GM12878 (cell line): Measurements from ENCODE around the gene EIF6. TPM values are rescaled to one million over a fixed set of nuclear protein-coding genes. Genes with fewer than 3 reads are reported as not detected.

ENCODE experiments used
- ATAC-seq: fragments of 200-7000 bp; cut with Tn5 transposase; 3 replicates; pipeline ENCODE4 v1.9.1; 2020; ENCODE audit warnings: mild to moderate bottlenecking, moderate library complexity
- BruUV-seq: library from RNA; stranded (reverse); fragments of 400-500 nt; replicated peaks from 2 replicates; lab custom pipeline; 2021; lab: Mats Ljungman, UMichigan
- CTCF ChIA-PET: fragments of 300-600 bp; sonication (Branson Sonifier 250); formaldehyde crosslinking; extraction: SDS; loops from one replicate; lab custom pipeline; 2021; ENCODE audit warnings: inconsistent platforms; lab: Yijun Ruan, JAX
- POLR2A ChIA-PET: fragments of 350-600 bp; formaldehyde crosslinking; extraction: SDS; loops from one replicate; lab custom pipeline; 2021; ENCODE audit warnings: inconsistent platforms; lab: Charles Lee
- RAD21 ChIA-PET: fragments of 300-600 bp; sonication (Branson Sonifier 250); formaldehyde crosslinking; loops from one replicate; lab custom pipeline; 2023; ENCODE audit warnings: antibody characterized with exemption; ENCODE audit not compliant: unreplicated experiment; lab: Charles Lee
- SMC1A ChIA-PET: fragments of 300-600 bp; sonication (Branson Sonifier 250); formaldehyde crosslinking; loops from one replicate; lab custom pipeline; 2023; ENCODE audit not compliant: unreplicated experiment, uncharacterized antibody; lab: Charles Lee
- DNase-seq: peaks from one replicate; pipeline ENCODE4 v3.0.0-alpha.2; 2011; ENCODE audit warnings: low read depth, low spot score
- FAIRE-seq: peaks from 3 replicates; lab custom pipeline; 2011; peaks lifted over from hg19 to GRCh38; lab: Jason Lieb, UNC
- H2AFZ ChIP-seq: 2 replicates; pipeline ENCODE4 v1.6.0; 2011; ENCODE audit warnings: low read depth, low read length, control low read depth; ENCODE audit not compliant: control insufficient read depth
- H3K27ac ChIP-seq: 2 replicates; pipeline ENCODE4 v1.5.1; 2011; ENCODE audit warnings: control low read depth; ENCODE audit not compliant: control insufficient read depth, insufficient read depth
- H3K27me3 ChIP-seq, 2 experiments: replicated peaks in 1 of 2; 2 replicates each; pipeline versions ENCODE4 v1.6.0 to v1.6.1; 2011; ENCODE audit warnings: low read length in 1 of 2; ENCODE audit not compliant: control insufficient read depth in 2 of 2, insufficient read depth in 2 of 2
- H3K36me3 ChIP-seq, 2 experiments: 2 replicates each; pipeline ENCODE4 v1.5.1; 2011; ENCODE audit warnings: low read length in 1 of 2; ENCODE audit not compliant: control insufficient read depth in 2 of 2, insufficient read depth in 2 of 2
- H3K4me1 ChIP-seq: 2 replicates; pipeline ENCODE4 v1.6.1; 2011; ENCODE audit warnings: mild to moderate bottlenecking, low read length, moderate library complexity, mixed read lengths; ENCODE audit not compliant: control insufficient read depth, insufficient read depth
- H3K4me2 ChIP-seq: 2 replicates; pipeline ENCODE4 v1.6.0; 2011; ENCODE audit warnings: control low read depth; ENCODE audit not compliant: control insufficient read depth, insufficient read depth
- H3K4me3 ChIP-seq: fragments of 200-600 bp; sonication (generic); 2 replicates; pipeline ENCODE4 v1.5.1; 2016
- H3K79me2 ChIP-seq: 2 replicates; pipeline ENCODE4 v1.6.0; 2011; ENCODE audit warnings: low read length; ENCODE audit not compliant: control insufficient read depth, insufficient read depth
- H3K9ac ChIP-seq: 2 replicates; pipeline ENCODE4 v1.8.0; 2011; ENCODE audit warnings: low read length, control low read depth, mixed read lengths; ENCODE audit not compliant: control insufficient read depth, insufficient read depth
- H3K9me3 ChIP-seq: replicated peaks from 3 replicates; pipeline ENCODE4 v1.5.1; 2011; ENCODE audit warnings: mild to moderate bottlenecking, low read length; ENCODE audit not compliant: control insufficient read depth, insufficient read depth
- H4K20me1 ChIP-seq: 2 replicates; pipeline ENCODE4 v1.6.0; 2011; ENCODE audit not compliant: control insufficient read depth, insufficient read depth
- ELK1 ChIP-seq: IDR thresholded peaks from 2 replicates; pipeline ENCODE4 v1.6.1; 2012; ENCODE audit warnings: low read depth, low read length, improper control_type of control experiment
- PAX8 ChIP-seq: fragments of 450-650 bp; IDR thresholded peaks from 2 replicates; pipeline ENCODE4 v1.6.1; 2017; ENCODE audit warnings: mild to moderate bottlenecking, moderate library complexity
- POLR2AphosphoS5 ChIP-seq: IDR thresholded peaks from 2 replicates; pipeline ENCODE4 v1.6.1; 2011; ENCODE audit warnings: mild to moderate bottlenecking, low read length, inconsistent platforms
- RBBP5 ChIP-seq: fragments of 200-600 bp; sonication (generic); conservative IDR thresholded peaks from 2 replicates; pipeline ENCODE4 v1.6.1; 2016
- RUNX3 ChIP-seq: IDR thresholded peaks from 2 replicates; pipeline ENCODE4 v1.6.1; 2012; ENCODE audit warnings: low read length, inconsistent platforms
- SUZ12 ChIP-seq: fragments of 200-600 bp; sonication (generic); IDR thresholded peaks from one replicate; pipeline ENCODE4 v1.6.1; 2018; ENCODE audit warnings: antibody characterized with exemption, mild to moderate bottlenecking; ENCODE audit not compliant: unreplicated experiment
- WGBS: methylation state at CpG from one replicate; pipeline ENCODE4 v1.1.6; 2016; ENCODE audit warnings: low lambda C conversion rate; ENCODE audit not compliant: insufficient replicate concordance, insufficient coverage; ENCODE audit errors: missing lambda C conversion rate; 5-methylcytosine and 5-hydroxymethylcytosine counted together
- in situ Hi-C: fragments of 300-500 bp; cut with MboI; formaldehyde crosslinking; loops from 9 replicates; pipeline ENCODE4 v1.14.3; 2018; ENCODE audit warnings: mixed read lengths
- intact Hi-C: fragments of 100-400 bp; cut with micrococcal nuclease; formaldehyde crosslinking; loops from one replicate; pipeline ENCODE4 v1.14.2; 2022; ENCODE audit not compliant: unreplicated experiment
- polyA plus RNA-seq, 11 experiments: library from polyadenylated mRNA; depleted of rRNA in 4 of 11; unstranded in 6 of 11; stranded (reverse) in 5 of 11; fragments of >200 nt; fragmentation: Nextera tagmentation in 4 of 11; fragmentation: Illumina TruSeq in 1 of 11; extraction: Ambion mirVana in 4 of 11; extraction: Trizol in 1 of 11; gene quantifications; 1 replicate in 1 of 11; 2 replicates in 10 of 11; pipeline versions ENCODE4 v1.2.1 to v1.2.3, GENCODE V29; 2011 to 2016; ENCODE audit warnings: inconsistent platforms in 2 of 11, missing spikeins in 2 of 11, low read depth in 1 of 11
- total RNA-seq, 4 experiments: library from RNA; depleted of rRNA in 3 of 4; stranded (reverse); fragments of >200 nt in 3 of 4; fragmentation: Illumina TruSeq in 1 of 4; extraction: Trizol in 1 of 4; gene quantifications; 2 replicates each; pipeline versions ENCODE4 v1.2.1 to v1.2.3, GENCODE V29; 2013 to 2021

The EIF6 gene
- total and polyA plus RNA-seq, 10 of the 15 experiments (the other 5 are each of a cell fraction or from before 2014, with no cell fraction given) = 127 to 607 (median 197) TPM

GRCh38 chr20:35287509-35288324, 3.1 kb upstream of the EIF6 start (continued):
- TF ChIP-seq RBBP5 = no peak

- peaks cover 3% of the 10 kb centered on the region; the same call in 1 of the 2 replicates for H3K4me1 ChIP-seq
- BruUV-seq = no TSS peak
- no peak overlapping the region for H3K27ac ChIP-seq
- ATAC-seq (no peak), FAIRE-seq (no peak), DNase-seq (no peak)
- H3K4me3 ChIP-seq = no peak overlapping the region
- in situ Hi-C loops = no loop called here
- ChIA-PET RAD21 (no interaction called here), CTCF (interaction anchor here (1.3 kb wide), 1 partner anchor 10 kb away, joined by 4 read pairs; no protein-coding TSS in a partner anchor), POLR2A (interaction anchor here (0.7 kb wide), 1 partner anchor 15 kb away, joined by 4 read pairs; no protein-coding TSS in a partner anchor), SMC1A (no interaction called here)
- intact Hi-C loops = no loop called here
- no peak overlapping the region for H3K4me2 ChIP-seq
- no peak overlapping the region for H2AFZ ChIP-seq
- no peaks in the 10 kb centered on the region for H3K27me3 ChIP-seq
- H3K9ac ChIP-seq = no peak overlapping the region
- H3K36me3 ChIP-seq = no peaks in the 10 kb centered on the region; a peak in 1 of 4 replicates
- peaks cover 21% of the 10 kb centered on the region for H3K79me2 ChIP-seq
- 64% methylated on average over 16 of the region's 17 CpGs for WGBS
- H4K20me1 ChIP-seq = no peaks in the 10 kb centered on the region
- TF ChIP-seq RUNX3 = no peak
- no peak for TF ChIP-seq PAX8
- TF ChIP-seq POLR2AphosphoS5 = no peak
- no peak for TF ChIP-seq ELK1
- TF ChIP-seq SUZ12 = no peak
- no peaks in the 10 kb centered on the region for H3K9me3 ChIP-seq
Observed at GRCh38 chr20:35286899-35287508, 2.4 kb upstream of the EIF6 start.
